ENCODE results near the gene ALPK3. TPM values are rescaled to one million over a fixed set of nuclear protein-coding genes. Genes with fewer than 3 reads are reported as not detected.

ALPK3 gene
- total RNA-seq, 1 donor from 2014 or later, result 5.4 TPM

Small RNAs within 50 kb of the gene (small RNA-seq; reads per million reads assigned to genes)
- not detected for gene RF00402

Other genes with a start within 250 kb of the ALPK3 start
- 6.7 and 14.2 TPM in 2 replicates for gene ZSCAN2, start 216.3 kb upstream of the ALPK3 start, total RNA-seq (ENCODE audit: low replicate concordance)
- 37.4 and 46.8 TPM in 2 replicates for gene WDR73, start 163.1 kb upstream of the ALPK3 start, total RNA-seq (ENCODE audit: low replicate concordance)
- gene NMB, start 159.2 kb upstream of the ALPK3 start, total RNA-seq (ENCODE audit: low replicate concordance), result 0.24 and 3.7 TPM in 2 replicates
- gene SEC11A, start 101.2 kb upstream of the ALPK3 start, total RNA-seq (ENCODE audit: low replicate concordance), result 402 and 589 TPM in 2 replicates
- 5.8 and 10.3 TPM in 2 replicates for gene ZNF592, start 68.8 kb upstream of the ALPK3 start, total RNA-seq (ENCODE audit: low replicate concordance)
- not detected in 2 replicates for gene SLC28A1, start 67.3 kb downstream of the ALPK3 start, total RNA-seq (ENCODE audit: low replicate concordance)
- gene PDE8A, start 164.5 kb downstream of the ALPK3 start, total RNA-seq (ENCODE audit: low replicate concordance), result 9.0 and 11.4 TPM in 2 replicates

Measured in neural progenitor cell (in vitro differentiated cells).